Calu3 (cell line): ENCODE results near the gene SDC1. TPM values are rescaled to one million over a fixed set of nuclear protein-coding genes. Genes with fewer than 3 reads are reported as not detected.

Experiments
- BruUV-seq: library from RNA; stranded (reverse); fragments of 400-500 nt; replicated peaks from 2 replicates; lab custom pipeline; 2021; lab: Mats Ljungman, UMichigan
- CTCF ChIA-PET: fragments of 300-600 bp; sonication (Branson Sonifier 250); formaldehyde crosslinking; loops from one replicate; lab custom pipeline; 2022; ENCODE audit warnings: antibody characterized with exemption; lab: Charles Lee
- DNase-seq: peaks from one replicate; pipeline ENCODE4 v3.0.0; 2022
- H3K27ac Mint-ChIP-seq: one replicate; pipeline ENCODE4 v1.8.0; 2022; ENCODE audit warnings: mixed read lengths; ENCODE audit not compliant: unreplicated experiment
- H3K27me3 Mint-ChIP-seq: one replicate; pipeline ENCODE4 v1.8.0; 2022; ENCODE audit warnings: mixed read lengths; ENCODE audit not compliant: unreplicated experiment
- H3K36me3 Mint-ChIP-seq: one replicate; pipeline ENCODE4 v1.8.0; 2022; ENCODE audit warnings: mild to moderate bottlenecking, moderate library complexity, mixed read lengths; ENCODE audit not compliant: insufficient read depth, unreplicated experiment
- H3K4me1 Mint-ChIP-seq: one replicate; pipeline ENCODE4 v1.8.0; 2022; ENCODE audit warnings: mild to moderate bottlenecking, low read depth, mixed read lengths; ENCODE audit not compliant: unreplicated experiment
- H3K4me3 Mint-ChIP-seq: one replicate; pipeline ENCODE4 v1.8.0; 2022; ENCODE audit warnings: mild to moderate bottlenecking, low read depth, moderate library complexity, mixed read lengths; ENCODE audit not compliant: unreplicated experiment
- H3K9me3 Mint-ChIP-seq: one replicate; pipeline ENCODE4 v1.8.0; 2022; ENCODE audit warnings: low read depth, mixed read lengths; ENCODE audit not compliant: unreplicated experiment
- intact Hi-C: fragments of 100-400 bp; cut with micrococcal nuclease; formaldehyde crosslinking; loops from one replicate; pipeline ENCODE4 v1.10.0; 2022; ENCODE audit not compliant: unreplicated experiment
- total RNA-seq: library from RNA; stranded (reverse); gene quantifications from 2 replicates; pipeline ENCODE4 v1.2.3, GENCODE V29; 2022
- TF ChIP-seq, protein P1 (sequence below): fragments of 200-600 bp; IDR thresholded peaks from one replicate; pipeline ENCODE4 v1.8.0; 2022; ENCODE audit warnings: antibody characterized with exemption; ENCODE audit not compliant: unreplicated experiment

The SDC1 gene
- total RNA-seq, 1 experiment from 2014 or later, result 118 TPM

DNA sequence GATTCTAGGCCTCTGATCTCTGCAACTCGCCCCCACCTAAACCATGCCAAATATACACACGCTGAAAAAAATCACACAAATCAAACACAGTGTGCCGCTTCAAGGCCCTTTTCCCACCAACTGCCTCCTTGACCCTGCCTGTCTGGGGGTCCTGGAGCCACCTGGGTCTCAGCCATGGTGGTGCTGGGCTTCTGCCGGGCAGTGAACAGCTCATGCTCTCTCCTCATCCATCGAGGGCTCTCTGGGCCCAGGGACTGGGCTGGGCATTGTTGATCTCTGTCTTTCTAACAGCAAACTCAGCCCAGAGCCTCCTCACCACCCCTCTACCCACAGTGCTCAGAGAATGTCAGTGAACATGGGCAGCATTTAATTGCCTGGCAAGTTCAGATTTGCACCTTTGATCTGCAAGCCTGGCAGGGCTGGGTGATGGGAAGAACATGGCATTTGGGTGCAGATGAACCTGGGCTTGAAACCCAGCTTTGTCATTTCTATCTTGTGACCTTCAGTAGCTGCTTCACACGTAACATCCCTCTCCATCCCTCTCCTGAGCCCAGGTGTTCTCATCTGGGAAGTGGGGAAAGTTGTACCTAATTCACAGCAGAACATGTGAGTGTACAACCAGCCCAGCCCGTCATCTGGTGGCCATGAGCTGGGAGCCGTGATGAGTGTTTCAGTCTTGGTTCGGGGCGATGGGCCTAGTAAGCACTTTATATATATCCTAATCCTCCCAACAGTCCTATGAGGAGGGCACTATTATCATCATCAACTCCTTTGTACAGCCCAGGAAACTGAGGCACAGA is 46.1 kb downstream of the SDC1 start:
- H3K36me3 Mint-ChIP-seq, result no peaks in the 10 kb centered on the region
- intact Hi-C loops, result no loop called here
- no peak overlapping the region for H3K27ac Mint-ChIP-seq
- CTCF ChIA-PET, result interaction anchor here (0.6 to 1.6 kb wide), 5 partner anchors 12 to 304 kb away, joined by 3 to 6 read pairs (median 3); partner anchors contain the start of gene SDC1
- H3K4me3 Mint-ChIP-seq, result no peak overlapping the region
- no peaks in the 10 kb centered on the region for H3K9me3 Mint-ChIP-seq
- TF ChIP-seq, protein P1, sequence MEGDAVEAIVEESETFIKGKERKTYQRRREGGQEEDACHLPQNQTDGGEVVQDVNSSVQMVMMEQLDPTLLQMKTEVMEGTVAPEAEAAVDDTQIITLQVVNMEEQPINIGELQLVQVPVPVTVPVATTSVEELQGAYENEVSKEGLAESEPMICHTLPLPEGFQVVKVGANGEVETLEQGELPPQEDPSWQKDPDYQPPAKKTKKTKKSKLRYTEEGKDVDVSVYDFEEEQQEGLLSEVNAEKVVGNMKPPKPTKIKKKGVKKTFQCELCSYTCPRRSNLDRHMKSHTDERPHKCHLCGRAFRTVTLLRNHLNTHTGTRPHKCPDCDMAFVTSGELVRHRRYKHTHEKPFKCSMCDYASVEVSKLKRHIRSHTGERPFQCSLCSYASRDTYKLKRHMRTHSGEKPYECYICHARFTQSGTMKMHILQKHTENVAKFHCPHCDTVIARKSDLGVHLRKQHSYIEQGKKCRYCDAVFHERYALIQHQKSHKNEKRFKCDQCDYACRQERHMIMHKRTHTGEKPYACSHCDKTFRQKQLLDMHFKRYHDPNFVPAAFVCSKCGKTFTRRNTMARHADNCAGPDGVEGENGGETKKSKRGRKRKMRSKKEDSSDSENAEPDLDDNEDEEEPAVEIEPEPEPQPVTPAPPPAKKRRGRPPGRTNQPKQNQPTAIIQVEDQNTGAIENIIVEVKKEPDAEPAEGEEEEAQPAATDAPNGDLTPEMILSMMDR, result no peak
- DNase-seq, result no peak
- BruUV-seq, result no TSS peak
- peaks cover 32% of the 10 kb centered on the region for H3K4me1 Mint-ChIP-seq
- no peaks in the 10 kb centered on the region for H3K27me3 Mint-ChIP-seq

- no peak overlapping the region for H3K4me3 Mint-ChIP-seq
- H3K9me3 Mint-ChIP-seq, result no peaks in the 10 kb centered on the region
- H3K27me3 Mint-ChIP-seq, result no peaks in the 10 kb centered on the region
- TF ChIP-seq, protein P1, result no peak
- CTCF ChIA-PET, result interaction anchor here (0.5 to 0.6 kb wide), 2 partner anchors 15 to 305 kb away, joined by 3 read pairs; no protein-coding TSS in a partner anchor
- DNase-seq, result no peak
- H3K4me1 Mint-ChIP-seq, result peaks cover 25% of the 10 kb centered on the region
- BruUV-seq, result no TSS peak
- H3K36me3 Mint-ChIP-seq, result no peaks in the 10 kb centered on the region
- no peak overlapping the region for H3K27ac Mint-ChIP-seq
- intact Hi-C loops, result no loop called here
Observed at GRCh38 chr2:20178249-20178607, 46.7 kb downstream of the SDC1 start.

DNA sequence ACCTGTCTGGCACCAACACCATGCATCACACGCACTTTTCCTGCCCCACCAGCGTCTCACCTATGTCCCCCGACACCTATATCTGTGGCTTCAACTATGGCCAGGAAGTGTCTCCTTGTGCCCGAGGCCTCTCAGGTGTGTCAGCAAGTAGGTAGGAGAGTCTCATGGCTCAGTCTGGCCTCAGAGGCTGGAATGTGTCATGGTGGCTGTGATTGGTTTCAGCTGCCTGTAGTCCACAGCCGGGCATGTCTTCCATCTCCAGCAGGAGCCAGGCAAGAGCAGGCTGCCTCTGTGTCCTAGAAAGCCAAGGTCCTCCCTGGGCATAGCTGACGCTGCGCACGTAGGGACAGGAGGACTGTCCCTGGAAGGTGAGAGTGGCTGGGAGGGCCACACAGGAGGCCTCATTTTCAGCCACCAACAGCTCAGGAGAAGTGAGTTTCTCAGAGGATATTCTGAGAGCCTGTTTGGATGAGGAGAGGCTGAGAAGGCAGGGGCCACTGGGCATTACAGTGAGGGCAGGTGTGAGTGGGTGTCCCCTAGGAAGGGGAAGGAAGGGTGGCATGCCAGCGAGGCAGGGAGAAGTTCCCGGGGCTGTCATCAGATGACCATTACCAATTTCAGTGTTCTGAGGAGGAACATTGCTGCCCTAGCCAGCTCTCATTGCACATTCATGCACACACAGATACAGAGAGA is 47.2 kb downstream of the SDC1 start:
- Mint-ChIP-seq H3K27ac (no peak overlapping the region), H3K36me3 (no peaks in the 10 kb centered on the region), H3K4me1 (peaks cover 20% of the 10 kb centered on the region), H3K4me3 (no peak overlapping the region), H3K27me3 (no peaks in the 10 kb centered on the region), H3K9me3 (no peaks in the 10 kb centered on the region)
- no peak for DNase-seq
- BruUV-seq, result no TSS peak
- TF ChIP-seq, protein P1, result no peak
- CTCF ChIA-PET, result interaction anchor here (0.5 kb wide), 1 partner anchor 16 kb away, joined by 3 read pairs; no protein-coding TSS in a partner anchor
- intact Hi-C loops, result no loop called here

DNA sequence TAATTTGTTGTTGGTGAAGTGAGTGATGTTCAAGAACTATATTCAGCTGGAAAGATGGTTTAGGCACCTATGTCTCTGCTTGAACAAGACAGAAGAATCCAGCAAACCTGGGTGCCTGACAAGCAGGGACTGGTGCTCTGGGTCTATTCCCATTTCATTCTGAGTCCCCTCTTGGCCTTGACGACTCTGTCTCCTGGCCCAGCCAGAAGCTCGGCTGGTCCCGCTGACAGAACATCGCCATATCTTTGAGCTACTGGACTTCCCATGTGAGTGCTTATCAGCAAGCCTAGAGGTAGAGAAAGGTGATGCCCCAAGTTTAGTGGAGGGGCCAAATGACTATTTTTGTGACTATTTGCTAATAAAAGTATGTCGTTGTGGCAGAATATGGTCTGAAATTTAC is 48.2 kb downstream of the SDC1 start:
- H3K9me3 Mint-ChIP-seq, result no peaks in the 10 kb centered on the region
- H3K36me3 Mint-ChIP-seq, result no peaks in the 10 kb centered on the region
- CTCF ChIA-PET, result no interaction called here
- BruUV-seq, result no TSS peak
- TF ChIP-seq, protein P1, result no peak
- intact Hi-C loops, result no loop called here
- no peak overlapping the region for H3K4me3 Mint-ChIP-seq
- H3K27ac Mint-ChIP-seq, result no peak overlapping the region
- DNase-seq, result no peak
- no peaks in the 10 kb centered on the region for H3K27me3 Mint-ChIP-seq
- peaks cover 11% of the 10 kb centered on the region for H3K4me1 Mint-ChIP-seq
